Measurements from ENCODE around the gene RANBP10.
"Not testable (repeated sequence)": the region's sequence is repeated elsewhere in the genome, so short reads cannot be mapped to it uniquely, and the experiment has no call there.

RANBP10 gene

GRCh38 chr16:67806428-67807147, at the start of gene RANBP10, which contains the start of gene TSNAXIP1:
Gene RANBP10, minus strand, starts transcription at chr16:67806560. Its CDS starts 24 bp downstream, at chr16:67806536.
Gene TSNAXIP1, plus strand, starts transcription at chr16:67806889. Its CDS starts 261 bp downstream, at chr16:67807150.
- peak; percentile 97 for DNase-seq

- DNase-seq, result no peak
Observed at GRCh38 chr16:67855789-67856188, 49.4 kb upstream of the RANBP10 start.

- DNase-seq, result no peak
Observed at GRCh38 chr16:67853670-67854069, 47.3 kb upstream of the RANBP10 start.

GRCh38 chr16:67848118-67848517, 41.8 kb upstream of the RANBP10 start:
- DNase-seq, result no peak

- no peak for DNase-seq
Observed at GRCh38 chr16:67847064-67847861, 40.9 kb upstream of the RANBP10 start, which contains the start of gene CENPT. Gene CENPT, minus strand, starts transcription at chr16:67847693. Its CDS starts 13,834 bp downstream, at chr16:67833859.

GRCh38 chr16:67846320-67847063, 40.1 kb upstream of the RANBP10 start, which contains the start of gene NUTF2:
Gene NUTF2, plus strand, starts transcription at chr16:67846933. Its CDS starts 18,198 bp downstream, at chr16:67865131.
- DNase-seq, result peak; percentile 87

GRCh38 chr16:67846063-67846319, 39.6 kb upstream of the RANBP10 start:
- DNase-seq, result no peak

- no peak for DNase-seq
Observed at GRCh38 chr16:67845291-67846062, 39.1 kb upstream of the RANBP10 start.

- no peak for DNase-seq
Observed at GRCh38 chr16:67844497-67844896, 38.1 kb upstream of the RANBP10 start.

- DNase-seq, result no peak
Observed at GRCh38 chr16:67843343-67843765, 37.0 kb upstream of the RANBP10 start.

GRCh38 chr16:67842509-67843342, 36.4 kb upstream of the RANBP10 start:
- DNase-seq, result no peak

- DNase-seq, result peak; percentile 92
Observed at GRCh38 chr16:67841816-67842508, 35.6 kb upstream of the RANBP10 start, which contains the start of gene THAP11. Gene THAP11, plus strand, starts transcription at chr16:67842320. Its CDS starts 235 bp downstream, at chr16:67842555.

- no peak for DNase-seq
Observed at GRCh38 chr16:67841198-67841815, 34.9 kb upstream of the RANBP10 start.

GRCh38 chr16:67837811-67838210, 31.5 kb upstream of the RANBP10 start:
- DNase-seq, result no peak

GRCh38 chr16:67837190-67837589, 30.8 kb upstream of the RANBP10 start:
- DNase-seq, result not testable (repeated sequence)

GRCh38 chr16:67834242-67834614, 27.9 kb upstream of the RANBP10 start:
- DNase-seq, result no peak

GRCh38 chr16:67833415-67834241, 27.3 kb upstream of the RANBP10 start:
- DNase-seq, result peak; percentile 77

GRCh38 chr16:67833030-67833414, 26.7 kb upstream of the RANBP10 start:
- no peak for DNase-seq

GRCh38 chr16:67828651-67829050, 22.3 kb upstream of the RANBP10 start:
- DNase-seq, result no peak
